HEK293 (cell line): ENCODE measurements around the gene CGGBP1.

Experiments
- AEBP2 ChIP-seq: fragments of 450-650 bp; formaldehyde crosslinking; IDR thresholded peaks from 2 replicates; pipeline ENCODE4 v1.5.1; 2016; ENCODE audit warnings: missing biosample characterization, missing genetic modification characterization, borderline replicate concordance
- CTCF ChIP-seq: fragments of 450-650 bp; formaldehyde crosslinking; IDR thresholded peaks from 2 replicates; pipeline ENCODE4 v1.5.1; 2016; ENCODE audit warnings: missing biosample characterization, missing genetic modification characterization
- KLF9 ChIP-seq: fragments of 450-650 bp; formaldehyde crosslinking; IDR thresholded peaks from 2 replicates; pipeline ENCODE4 v1.5.1; 2016; ENCODE audit warnings: missing biosample characterization, missing genetic modification characterization, low read depth
- PBX3 ChIP-seq: sonication (generic); formaldehyde crosslinking; IDR thresholded peaks from 2 replicates; pipeline ENCODE4 v1.8.1; 2022; ENCODE audit warnings: mild to moderate bottlenecking, moderate library complexity, missing genetic modification reagents
- ZBTB48 ChIP-seq: fragments of 450-650 bp; formaldehyde crosslinking; IDR thresholded peaks from 2 replicates; pipeline ENCODE4 v1.5.1; 2016; ENCODE audit warnings: missing biosample characterization, missing genetic modification characterization
- ZEB2 ChIP-seq: fragments of 450-650 bp; formaldehyde crosslinking; IDR thresholded peaks from 2 replicates; pipeline ENCODE4 v1.5.1; 2016; ENCODE audit warnings: missing biosample characterization, missing genetic modification characterization
- ZNF510 ChIP-seq: fragments of 450-650 bp; formaldehyde crosslinking; IDR thresholded peaks from 2 replicates; pipeline ENCODE4 v1.5.1; 2018; ENCODE audit warnings: mild to moderate bottlenecking, missing genetic modification characterization, missing biosample characterization; ENCODE audit not compliant: insufficient replicate concordance
- ZNF549 ChIP-seq: fragments of 450-650 bp; IDR thresholded peaks from 2 replicates; pipeline ENCODE4 v1.5.1; 2018; ENCODE audit warnings: missing biosample characterization, missing genetic modification characterization, mild to moderate bottlenecking, inconsistent platforms, moderate library complexity

GRCh38 chr3:88090681-88091080, 31.9 kb upstream of the CGGBP1 start:
- no peak for TF ChIP-seq CTCF (tag by site-specific recombination)
- TF ChIP-seq AEBP2 (tag by site-specific recombination), result no peak
- TF ChIP-seq ZNF510 (tag by site-specific recombination), result no peak
- TF ChIP-seq KLF9 (tag by site-specific recombination), result no peak
- no peak for TF ChIP-seq ZEB2 (tag by site-specific recombination)
- TF ChIP-seq ZNF549, result no peak
- no peak for TF ChIP-seq PBX3 (CRISPR knock-in tag)
- no peak for TF ChIP-seq ZBTB48 (tag by site-specific recombination)
